Muscle layer of colon (tissue), 2 donors: ENCODE data around the gene HOXB8.

ENCODE experiments used
- H3K27ac ChIP-seq: one replicate; pipeline ENCODE4 v1.7.0; 2013; ENCODE audit warnings: low read depth, mild to moderate bottlenecking, low read length, moderate library complexity
- H3K27me3 ChIP-seq, 2 donors: one replicate each; pipeline ENCODE4 v1.7.0; 2013; ENCODE audit warnings: low read length in 2 of 2, mild to moderate bottlenecking in 2 of 2; ENCODE audit not compliant: insufficient read depth in 2 of 2, control insufficient read depth in 1 of 2
- H3K36me3 ChIP-seq: one replicate; pipeline ENCODE4 v1.7.0; 2013; ENCODE audit warnings: mild to moderate bottlenecking, low read length; ENCODE audit not compliant: insufficient read depth
- H3K4me1 ChIP-seq: one replicate; pipeline ENCODE4 v1.7.0; 2013; ENCODE audit warnings: mild to moderate bottlenecking, low read length; ENCODE audit not compliant: insufficient read depth
- H3K4me3 ChIP-seq, 2 donors: one replicate each; pipeline ENCODE4 v1.7.0; 2013; ENCODE audit warnings: low read length in 2 of 2, low read depth in 1 of 2, mild to moderate bottlenecking in 1 of 2, moderate library complexity in 1 of 2
- H3K9ac ChIP-seq: one replicate; pipeline ENCODE4 v1.7.0; 2013; ENCODE audit warnings: low read length
- H3K9me3 ChIP-seq: one replicate; pipeline ENCODE4 v1.7.0; 2013; ENCODE audit warnings: mild to moderate bottlenecking, low read length
- donor health status: abdominal sarcoma.
- donor health status: Adenocarcinoma of cecum.

The HOXB8 gene

GRCh38 chr17:48565022-48565554, 50.0 kb downstream of the HOXB8 start:
- H3K4me1 ChIP-seq, result peaks cover 87% of the 10 kb centered on the region
- no peaks in the 10 kb centered on the region for H3K9me3 ChIP-seq
- H3K27me3 ChIP-seq, result no peaks in the 10 kb centered on the region
- peak overlapping the region; percentile 41 to 56 for H3K4me3 ChIP-seq
- H3K27ac ChIP-seq, result peak overlapping the region; percentile 77
- peaks cover 6% of the 10 kb centered on the region for H3K36me3 ChIP-seq
- H3K9ac ChIP-seq, result peak overlapping the region; percentile 68

- peak overlapping the region; percentile 51 to 56 for H3K4me3 ChIP-seq
- no peaks in the 10 kb centered on the region for H3K27me3 ChIP-seq
- peaks cover 87% of the 10 kb centered on the region for H3K4me1 ChIP-seq
- H3K9me3 ChIP-seq, result no peaks in the 10 kb centered on the region
- peak overlapping the region; percentile 77 for H3K27ac ChIP-seq
- peaks cover 6% of the 10 kb centered on the region for H3K36me3 ChIP-seq
- H3K9ac ChIP-seq, result peak overlapping the region; percentile 68
Measured at GRCh38 chr17:48564188-48565021, 50.7 kb downstream of the HOXB8 start.

GRCh38 chr17:48563867-48564187, 51.3 kb downstream of the HOXB8 start:
- H3K9ac ChIP-seq, result peak overlapping the region; percentile 19
- H3K27me3 ChIP-seq, result no peaks in the 10 kb centered on the region
- peak overlapping the region; percentile 57 for H3K27ac ChIP-seq
- no peaks in the 10 kb centered on the region for H3K9me3 ChIP-seq
- peaks cover 87% of the 10 kb centered on the region for H3K4me1 ChIP-seq
- peak overlapping the region; percentile 37 to 51 for H3K4me3 ChIP-seq
- H3K36me3 ChIP-seq, result peaks cover 6% of the 10 kb centered on the region

DNA sequence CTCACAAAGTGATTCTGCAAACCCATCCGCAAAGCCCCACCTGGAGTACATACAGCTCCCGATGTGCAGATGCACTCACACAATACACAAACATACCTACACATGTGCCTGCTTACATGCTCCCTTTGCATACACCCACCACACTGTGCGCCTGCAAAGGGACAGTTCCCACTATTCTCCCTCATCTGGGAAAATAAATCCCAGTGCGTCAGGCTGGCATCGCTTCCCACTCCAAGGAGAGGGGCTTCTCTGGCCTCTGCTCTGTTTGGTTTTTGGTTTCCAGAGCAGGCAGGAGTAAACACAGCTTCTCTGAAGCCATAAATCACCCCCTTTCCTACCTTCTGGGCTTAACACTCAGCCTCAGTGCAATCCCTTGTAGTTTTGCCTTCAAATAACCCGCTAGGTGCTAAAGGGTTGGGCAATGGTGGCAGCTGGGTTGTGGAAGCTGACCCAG, 51.7 kb downstream of the HOXB8 start:
- peak overlapping the region; percentile 57 for H3K27ac ChIP-seq
- H3K4me3 ChIP-seq, result peak overlapping the region; percentile 37 to 51
- H3K36me3 ChIP-seq, result peaks cover 6% of the 10 kb centered on the region
- no peaks in the 10 kb centered on the region for H3K9me3 ChIP-seq
- peaks cover 91% of the 10 kb centered on the region for H3K4me1 ChIP-seq
- H3K9ac ChIP-seq, result peak overlapping the region; percentile 19
- no peaks in the 10 kb centered on the region for H3K27me3 ChIP-seq

- Histone ChIP-seq H3K36me3 (peaks cover 6% of the 10 kb centered on the region), H3K4me3 (peak overlapping the region in 1 of 2 donors; percentile 37), H3K27ac (peak overlapping the region; percentile 83), H3K9me3 (no peaks in the 10 kb centered on the region), H3K9ac (no peak overlapping the region), H3K27me3 (no peaks in the 10 kb centered on the region), H3K4me1 (peaks cover 94% of the 10 kb centered on the region)
Measured at GRCh38 chr17:48562934-48563333, 52.2 kb downstream of the HOXB8 start.
